ENCODE measurements around the gene ENOX1. TPM values are rescaled to one million over a fixed set of nuclear protein-coding genes. Genes with fewer than 3 reads are reported as not detected.

Gene ENOX1
- total RNA-seq, 2 donors from 2014 or later, result 0.78 to 4.3 TPM

DNA sequence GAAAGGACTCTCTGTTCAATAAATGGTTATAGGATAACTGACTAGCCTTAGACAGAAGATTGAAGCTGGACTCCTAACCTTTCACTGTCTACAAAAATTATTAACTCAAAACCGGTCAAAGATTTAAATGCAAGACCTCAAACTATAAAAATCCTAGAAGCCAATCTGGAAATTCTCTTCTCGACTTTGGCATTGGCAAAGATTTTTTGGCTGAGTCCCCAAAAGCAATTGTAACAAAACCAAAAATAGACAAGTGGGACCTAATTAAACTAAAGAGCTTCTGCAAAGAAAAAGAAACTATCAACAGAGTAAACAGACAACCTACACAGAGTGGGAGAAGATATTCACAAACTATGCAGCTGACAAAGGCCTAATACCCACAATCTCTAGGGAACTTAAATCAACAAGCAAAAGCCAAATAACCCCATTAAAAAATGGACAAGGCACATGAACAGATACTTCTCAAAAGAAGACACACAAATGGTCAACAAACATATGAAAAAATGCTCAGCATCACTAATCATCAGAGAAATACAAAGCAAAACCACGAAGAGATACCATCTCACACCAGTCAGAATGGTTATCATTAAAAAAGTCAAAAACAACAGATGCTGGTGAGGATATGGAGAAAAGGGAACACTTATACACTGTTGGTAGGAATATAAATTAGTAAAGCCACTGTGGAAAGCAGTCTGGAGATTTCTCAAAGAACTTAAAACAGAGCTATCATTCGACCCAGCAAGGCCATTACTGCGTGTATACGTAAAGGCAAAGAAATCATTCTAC is 497.1 kb downstream of the ENOX1 start:
- intact Hi-C loops (cut with DNase I), result no loop called here
- 66 to 67% methylated on average over 6 of the region's 6 CpGs for WGBS, 2 donors

DNA sequence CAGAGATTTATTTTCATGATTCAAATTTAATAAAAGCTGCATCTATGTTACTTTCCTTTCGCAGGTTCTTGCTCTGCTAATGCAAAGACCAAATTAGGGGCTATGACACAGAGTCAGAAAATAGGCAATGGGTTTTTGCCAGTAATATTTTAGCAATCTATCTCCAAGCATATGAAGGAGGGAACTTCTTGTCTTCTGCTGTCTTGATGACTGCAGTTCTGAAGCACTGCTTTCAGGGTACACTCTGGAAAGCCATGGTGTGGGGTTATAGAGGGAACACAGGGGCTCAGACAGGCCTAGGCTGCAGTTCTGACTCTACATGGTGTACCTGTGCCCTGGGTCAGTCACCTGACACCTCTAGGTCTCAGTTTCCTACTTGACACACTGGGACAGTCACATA is 500.0 kb downstream of the ENOX1 start:
- Histone ChIP-seq H3K27ac (no peak overlapping the region), H3K27me3 (no peaks in the 10 kb centered on the region), H3K4me3 (no peak overlapping the region), H3K4me1 (no peaks in the 10 kb centered on the region), H3K9me3 (no peaks in the 10 kb centered on the region), H3K36me3 (replicated peaks in 1 of 2; ENCODE audit: insufficient read depth in 1 of 2, low read depth in 2 of 2) (no peaks in the 10 kb centered on the region)
- DNase-seq (no peak), ATAC-seq (no peak)
- intact Hi-C loops (cut with DNase I), result no loop called here
- 82 to 84% methylated on average over 1 of the region's 1 CpG for WGBS, 2 donors
- TF ChIP-seq POLR2A (IDR thresholded peaks at IDR 0.05), result no peak
- TF ChIP-seq, protein P1, sequence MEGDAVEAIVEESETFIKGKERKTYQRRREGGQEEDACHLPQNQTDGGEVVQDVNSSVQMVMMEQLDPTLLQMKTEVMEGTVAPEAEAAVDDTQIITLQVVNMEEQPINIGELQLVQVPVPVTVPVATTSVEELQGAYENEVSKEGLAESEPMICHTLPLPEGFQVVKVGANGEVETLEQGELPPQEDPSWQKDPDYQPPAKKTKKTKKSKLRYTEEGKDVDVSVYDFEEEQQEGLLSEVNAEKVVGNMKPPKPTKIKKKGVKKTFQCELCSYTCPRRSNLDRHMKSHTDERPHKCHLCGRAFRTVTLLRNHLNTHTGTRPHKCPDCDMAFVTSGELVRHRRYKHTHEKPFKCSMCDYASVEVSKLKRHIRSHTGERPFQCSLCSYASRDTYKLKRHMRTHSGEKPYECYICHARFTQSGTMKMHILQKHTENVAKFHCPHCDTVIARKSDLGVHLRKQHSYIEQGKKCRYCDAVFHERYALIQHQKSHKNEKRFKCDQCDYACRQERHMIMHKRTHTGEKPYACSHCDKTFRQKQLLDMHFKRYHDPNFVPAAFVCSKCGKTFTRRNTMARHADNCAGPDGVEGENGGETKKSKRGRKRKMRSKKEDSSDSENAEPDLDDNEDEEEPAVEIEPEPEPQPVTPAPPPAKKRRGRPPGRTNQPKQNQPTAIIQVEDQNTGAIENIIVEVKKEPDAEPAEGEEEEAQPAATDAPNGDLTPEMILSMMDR (IDR thresholded peaks at IDR 0.05), result no peak

More for the DNA sequence above, 497.1 kb downstream of the ENOX1 start:
- Histone ChIP-seq H3K4me3 (no peak overlapping the region), H3K9me3 (no peaks in the 10 kb centered on the region), H3K27me3 (no peaks in the 10 kb centered on the region), H3K36me3 (replicated peaks in 1 of 2; ENCODE audit: insufficient read depth in 1 of 2, low read depth in 2 of 2) (no peaks in the 10 kb centered on the region), H3K4me1 (no peaks in the 10 kb centered on the region), H3K27ac (no peak overlapping the region)
- ATAC-seq (no peak), DNase-seq (no peak)
- TF ChIP-seq, protein P1 (IDR thresholded peaks at IDR 0.05), result no peak
- no peak for TF ChIP-seq POLR2A (IDR thresholded peaks at IDR 0.05)

DNA sequence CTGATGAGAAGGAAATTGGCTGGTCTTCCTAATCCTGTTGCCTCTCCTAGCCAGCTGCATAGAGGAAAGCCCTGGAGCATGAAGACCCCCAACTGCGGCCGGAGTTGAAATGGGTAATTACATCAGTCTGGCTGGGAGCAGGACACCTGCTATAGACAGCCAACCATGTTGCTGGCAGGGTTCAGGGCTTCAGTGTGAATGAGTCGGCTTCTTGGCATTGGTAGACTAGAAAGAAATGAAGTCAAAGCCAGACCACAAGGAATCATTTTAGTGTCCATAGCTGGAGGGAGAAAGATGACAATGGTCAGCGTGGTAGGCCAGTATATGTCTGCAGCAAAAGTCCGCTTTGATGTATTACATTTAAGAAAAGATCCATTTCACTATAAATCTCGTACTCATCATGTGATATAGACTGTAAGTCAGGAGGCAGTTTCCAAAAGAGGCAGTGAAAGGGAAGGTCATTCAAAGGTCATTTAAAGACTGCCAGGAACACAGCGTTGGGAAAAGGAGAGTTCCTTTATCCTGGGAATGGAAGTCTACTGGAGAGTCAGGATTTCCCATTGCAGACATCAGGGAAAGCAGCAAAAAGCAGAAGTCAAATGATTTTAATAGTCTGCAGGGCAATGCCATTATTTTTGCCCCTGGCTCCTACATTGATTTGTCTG is 500.7 kb downstream of the ENOX1 start:
- ATAC-seq (no peak), DNase-seq (no peak)
- Histone ChIP-seq H3K4me1 (no peaks in the 10 kb centered on the region), H3K27me3 (no peaks in the 10 kb centered on the region), H3K36me3 (replicated peaks in 1 of 2; ENCODE audit: insufficient read depth in 1 of 2, low read depth in 2 of 2) (no peaks in the 10 kb centered on the region), H3K4me3 (no peak overlapping the region), H3K27ac (no peak overlapping the region), H3K9me3 (no peaks in the 10 kb centered on the region)
- 58 to 64% methylated on average over 7 of the region's 7 CpGs for WGBS, 2 donors
- TF ChIP-seq POLR2A (IDR thresholded peaks at IDR 0.05), result no peak
- TF ChIP-seq, protein P1 (IDR thresholded peaks at IDR 0.05), result no peak
- intact Hi-C loops (cut with DNase I), result no loop called here

DNA sequence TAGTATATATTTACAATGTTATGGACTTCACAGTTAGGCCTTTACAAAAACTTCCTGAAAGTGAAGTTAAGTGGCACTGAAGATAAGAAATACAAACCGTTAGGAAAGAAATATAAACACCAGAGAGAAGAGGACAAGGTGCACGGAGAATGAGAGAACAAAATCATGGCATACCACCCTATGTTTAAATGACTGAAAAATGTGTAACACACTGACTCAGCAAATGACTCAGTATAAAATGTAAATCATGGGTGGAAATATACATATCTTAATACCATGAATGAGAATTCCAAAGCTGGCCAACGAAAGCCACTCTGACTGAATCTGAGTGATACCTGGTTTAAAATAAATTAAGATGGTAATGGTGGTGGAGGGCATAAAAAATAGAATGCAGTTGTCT is 502.6 kb downstream of the ENOX1 start:
- ATAC-seq (no peak), DNase-seq (no peak)
- TF ChIP-seq, protein P1 (IDR thresholded peaks at IDR 0.05), result no peak
- TF ChIP-seq POLR2A (IDR thresholded peaks at IDR 0.05), result no peak
- no peak overlapping the region for H3K4me3 ChIP-seq
- no peak overlapping the region for H3K27ac ChIP-seq
- H3K9me3 ChIP-seq, result no peaks in the 10 kb centered on the region
- 66 to 76% methylated on average over 3 of the region's 3 CpGs for WGBS, 2 donors
- H3K36me3 ChIP-seq (replicated peaks in 1 of 2; ENCODE audit: insufficient read depth in 1 of 2, low read depth in 2 of 2), result no peaks in the 10 kb centered on the region
- no peaks in the 10 kb centered on the region for H3K4me1 ChIP-seq
- intact Hi-C loops (cut with DNase I), result no loop called here
- no peaks in the 10 kb centered on the region for H3K27me3 ChIP-seq
